Placental pericyte (primary cell): ENCODE results near the gene TMEM38B. TPM values are rescaled to one million over a fixed set of nuclear protein-coding genes. Genes with fewer than 3 reads are reported as not detected.

ENCODE experiments used
- total RNA-seq: library from RNA; depleted of rRNA; stranded (reverse); fragments of >200 nt; gene quantifications from 2 replicates; pipeline ENCODE4 v1.2.3, GENCODE V29; 2012

TMEM38B gene, protein sequence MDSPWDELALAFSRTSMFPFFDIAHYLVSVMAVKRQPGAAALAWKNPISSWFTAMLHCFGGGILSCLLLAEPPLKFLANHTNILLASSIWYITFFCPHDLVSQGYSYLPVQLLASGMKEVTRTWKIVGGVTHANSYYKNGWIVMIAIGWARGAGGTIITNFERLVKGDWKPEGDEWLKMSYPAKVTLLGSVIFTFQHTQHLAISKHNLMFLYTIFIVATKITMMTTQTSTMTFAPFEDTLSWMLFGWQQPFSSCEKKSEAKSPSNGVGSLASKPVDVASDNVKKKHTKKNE
- 10.5 and 12.2 TPM in 2 replicates for total RNA-seq

DNA sequence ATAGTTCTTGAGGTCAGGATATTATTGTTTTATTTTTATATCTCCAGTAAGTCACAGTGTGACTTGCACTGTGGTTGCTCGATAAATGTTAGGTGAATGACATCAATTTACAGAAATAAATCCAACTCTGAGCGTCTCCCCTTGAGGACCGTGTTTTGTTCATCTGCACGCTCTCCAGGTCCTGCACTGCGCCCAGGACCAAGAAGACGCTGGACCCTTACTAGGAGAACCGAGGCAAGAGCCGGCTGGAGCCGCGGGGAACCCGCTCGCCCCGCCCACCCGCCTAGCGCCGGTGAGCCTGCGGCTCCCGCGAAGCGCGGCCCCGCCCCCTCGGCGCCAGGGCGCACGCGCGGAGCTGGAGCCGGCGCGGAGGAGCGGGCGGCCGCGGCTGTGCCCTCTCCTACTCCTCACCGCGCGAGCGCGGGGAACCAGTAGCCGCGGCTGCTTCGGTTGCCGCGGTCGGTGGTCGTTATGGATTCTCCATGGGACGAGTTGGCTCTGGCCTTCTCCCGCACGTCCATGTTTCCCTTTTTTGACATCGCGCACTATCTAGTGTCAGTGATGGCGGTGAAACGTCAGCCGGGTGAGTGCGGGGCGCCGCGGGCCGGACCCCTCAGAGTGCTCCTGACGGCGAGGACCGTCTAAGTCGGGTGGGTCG is at the start of gene TMEM38B:
Gene TMEM38B, plus strand, starts transcription at position 352 of the 658 bp plus-strand sequence. Its CDS starts 120 bp downstream, at position 472.

DNA sequence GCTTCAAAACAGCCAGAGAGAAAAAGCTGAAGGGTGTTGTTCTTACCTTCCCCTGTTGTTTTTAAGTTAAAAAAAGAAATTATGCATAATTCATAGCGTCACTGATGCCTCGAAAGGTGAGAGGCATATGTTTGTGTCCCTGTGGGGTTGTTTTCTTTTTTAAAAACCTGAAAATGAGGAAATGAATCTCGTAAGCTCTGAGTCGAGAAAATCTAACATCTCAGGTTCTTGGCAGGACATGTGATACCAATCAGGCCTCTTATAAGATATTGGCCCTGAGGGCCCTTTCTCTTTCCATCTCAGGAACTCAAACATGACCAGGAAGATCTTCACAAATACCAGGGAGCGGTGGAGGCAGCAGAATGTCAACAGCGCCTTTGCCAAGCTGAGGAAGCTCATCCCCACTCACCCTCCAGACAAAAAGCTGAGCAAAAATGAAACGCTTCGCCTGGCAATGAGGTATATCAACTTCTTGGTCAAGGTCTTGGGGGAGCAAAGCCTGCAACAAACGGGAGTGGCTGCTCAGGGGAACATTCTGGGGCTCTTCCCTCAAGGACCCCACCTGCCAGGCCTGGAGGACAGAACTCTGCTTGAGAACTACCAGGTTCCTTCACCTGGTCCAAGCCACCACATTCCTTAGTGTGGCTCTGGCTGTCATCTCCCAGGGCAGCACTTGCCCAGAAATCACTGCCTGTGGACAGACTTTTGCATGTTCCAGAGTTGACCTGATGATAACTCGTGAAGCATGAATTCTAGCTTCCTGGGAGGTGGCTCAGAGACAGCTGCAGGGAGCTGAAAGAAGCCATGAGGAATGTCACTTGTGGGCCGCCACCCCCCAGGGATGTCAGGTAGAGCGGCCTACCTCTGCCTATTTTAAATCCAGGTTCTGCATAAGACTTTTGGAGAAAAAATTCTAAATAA is 31.9 kb upstream of the TMEM38B start, which contains the start of gene TAL2:
Gene TAL2, plus strand, starts transcription at position 274 of the 921 bp plus-strand sequence. Its CDS starts 40 bp downstream, at position 314.

Other genes with a start within 250 kb of the TMEM38B start
- gene FSD1L, start 246.5 kb upstream of the TMEM38B start, total RNA-seq, result 4.8 and 9.7 TPM in 2 replicates
- 19.0 and 25.2 TPM in 2 replicates for gene FKTN, start 136.4 kb upstream of the TMEM38B start, total RNA-seq
- gene TAL2, start 32.1 kb upstream of the TMEM38B start, total RNA-seq, result 0.43 TPM in 1 of 2 replicates, not detected in the other